ENCODE results near the gene ERF.
A peak's percentile ranks its signal among the peaks of the same experiment; 100 is the strongest.

Gene ERF

DNA sequence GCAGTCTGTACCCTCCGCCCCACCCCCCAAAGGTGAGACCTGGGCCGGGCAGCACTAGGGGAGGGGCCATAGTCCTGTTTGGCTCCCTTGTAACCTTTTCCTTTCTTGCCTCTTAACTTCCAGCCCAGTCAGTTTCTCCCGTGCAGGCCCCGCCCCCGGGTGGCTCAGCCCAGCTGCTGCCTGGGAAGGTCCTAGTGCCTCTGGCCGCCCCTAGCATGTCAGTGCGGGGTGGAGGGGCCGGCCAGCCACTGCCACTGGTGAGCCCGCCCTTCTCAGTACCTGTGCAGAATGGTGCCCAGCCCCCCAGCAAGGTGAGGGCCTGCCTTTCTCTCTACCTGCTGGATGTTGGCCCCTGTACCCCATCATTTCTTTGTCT lies 36.5 kb upstream of the ERF start:
- H2AK5ac ChIP-seq (ENCODE audit: low read depth, low read length) = no peak overlapping the region
- H2BK5ac ChIP-seq (ENCODE audit: low read length) = peak overlapping the region; percentile 24
- peaks cover 82 to 97% of the 10 kb centered on the region in 2 donors for H3K36me3 ChIP-seq (replicated peaks in 1 of 2; ENCODE audit: control insufficient read depth in 2 of 2, insufficient read depth in 2 of 2, low read length in 2 of 2)
- H4K8ac ChIP-seq (ENCODE audit: low read depth, low read length) = peak overlapping the region; percentile 23
- DNase-seq (ENCODE audit: low spot score) = no peak
- no CpG with 5 or more reads among the region's 9 CpGs for WGBS, 2 donors (ENCODE audit: extremely low coverage in 2 of 2, insufficient read length in 2 of 2, insufficient replicate concordance in 1 of 2)
- H3K27me3 ChIP-seq (ENCODE audit: control insufficient read depth in 3 of 3, insufficient read depth in 3 of 3, low read depth in 1 of 3, low read length in 3 of 3) = no peaks in the 10 kb centered on the region
- H3K9me3 ChIP-seq (replicated peaks in 1 of 2; ENCODE audit: control insufficient read depth in 2 of 2, insufficient read depth in 1 of 2, low read depth in 1 of 2, low read length in 2 of 2) = no peaks in the 10 kb centered on the region
- H2BK12ac ChIP-seq (ENCODE audit: low read length) = no peak overlapping the region
- peak overlapping the region; percentile 21 for H3K9ac ChIP-seq (ENCODE audit: low read depth, low read length, poor library complexity)
- no peaks in the 10 kb centered on the region for H3K4me1 ChIP-seq (ENCODE audit: control insufficient read depth in 2 of 2, insufficient read depth in 1 of 2, low read depth in 1 of 2, low read length in 2 of 2)
- no peak overlapping the region for H2BK15ac ChIP-seq (ENCODE audit: low read length)
- no peak overlapping the region for H4K91ac ChIP-seq (ENCODE audit: low read depth, low read length, poor library complexity)
- H3K18ac ChIP-seq (ENCODE audit: low read length) = no peak overlapping the region
- H2AFZ ChIP-seq (ENCODE audit: low read length) = no peak overlapping the region
- H3K4me2 ChIP-seq (ENCODE audit: insufficient read depth, low read length, poor library complexity, severe bottlenecking) = no peak overlapping the region
- H3K23ac ChIP-seq (ENCODE audit: low read depth, low read length, poor library complexity) = no peak overlapping the region
- no peak overlapping the region for H2BK120ac ChIP-seq (ENCODE audit: low read depth, low read length)
- H3K27ac ChIP-seq (replicated peaks; ENCODE audit: low read length) = no peak overlapping the region
- peaks cover 17% of the 10 kb centered on the region for H3K79me1 ChIP-seq (ENCODE audit: low read depth, low read length)
- peak overlapping the region; percentile 21 for H3K14ac ChIP-seq (ENCODE audit: low read length)
- H3K4me3 ChIP-seq (ENCODE audit: low read length in 2 of 2) = no peak overlapping the region
- H3K4ac ChIP-seq (ENCODE audit: low read length) = no peak overlapping the region

DNA sequence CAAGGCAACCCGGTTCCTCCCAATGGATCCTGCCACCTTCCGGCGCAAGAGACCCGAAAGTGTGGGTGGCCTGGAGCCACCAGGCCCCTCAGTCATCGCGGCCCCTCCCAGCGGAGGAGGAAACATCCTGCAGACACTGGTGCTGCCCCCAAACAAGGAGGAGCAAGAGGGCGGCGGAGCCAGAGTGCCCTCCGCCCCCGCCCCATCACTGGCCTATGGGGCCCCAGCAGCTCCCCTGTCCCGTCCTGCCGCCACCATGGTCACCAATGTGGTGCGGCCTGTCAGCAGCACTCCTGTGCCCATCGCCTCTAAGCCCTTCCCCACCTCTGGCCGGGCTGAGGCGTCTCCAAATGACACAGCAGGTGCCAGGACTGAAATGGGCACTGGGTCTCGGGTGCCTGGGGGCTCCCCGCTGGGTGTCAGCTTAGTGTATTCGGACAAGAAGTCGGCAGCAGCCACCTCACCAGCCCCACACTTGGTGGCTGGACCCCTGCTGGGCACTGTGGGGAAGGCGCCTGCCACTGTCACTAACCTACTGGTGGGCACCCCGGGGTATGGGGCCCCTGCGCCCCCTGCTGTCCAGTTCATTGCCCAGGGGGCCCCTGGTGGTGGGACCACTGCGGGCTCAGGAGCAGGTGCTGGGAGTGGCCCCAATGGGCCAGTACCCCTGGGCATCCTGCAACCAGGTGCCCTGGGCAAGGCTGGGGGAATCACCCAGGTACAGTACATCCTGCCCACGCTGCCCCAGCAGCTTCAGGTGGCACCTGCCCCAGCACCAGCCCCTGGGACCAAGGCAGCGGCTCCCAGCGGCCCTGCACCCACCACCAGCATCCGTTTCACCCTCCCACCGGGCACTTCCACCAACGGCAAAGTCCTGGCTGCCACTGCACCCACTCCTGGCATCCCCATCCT lies 35.9 kb upstream of the ERF start:
- H2BK15ac ChIP-seq (ENCODE audit: low read length) = no peak overlapping the region
- H3K36me3 ChIP-seq (replicated peaks in 1 of 2; ENCODE audit: control insufficient read depth in 2 of 2, insufficient read depth in 2 of 2, low read length in 2 of 2) = peaks cover 85 to 98% of the 10 kb centered on the region in 2 donors
- peak overlapping the region; percentile 65 for H3K23ac ChIP-seq (ENCODE audit: low read depth, low read length, poor library complexity)
- H3K18ac ChIP-seq (ENCODE audit: low read length) = no peak overlapping the region
- H3K4ac ChIP-seq (ENCODE audit: low read length) = no peak overlapping the region
- H3K27me3 ChIP-seq (ENCODE audit: control insufficient read depth in 3 of 3, insufficient read depth in 3 of 3, low read depth in 1 of 3, low read length in 3 of 3) = peaks cover 0 to 2% (median 0%) of the 10 kb centered on the region in 3 experiments
- no peak overlapping the region for H3K27ac ChIP-seq (replicated peaks; ENCODE audit: low read length)
- peak overlapping the region; percentile 75 for H2BK5ac ChIP-seq (ENCODE audit: low read length)
- H3K79me1 ChIP-seq (ENCODE audit: low read depth, low read length) = peaks cover 22% of the 10 kb centered on the region
- H3K9ac ChIP-seq (ENCODE audit: low read depth, low read length, poor library complexity) = peak overlapping the region; percentile 44
- H3K9me3 ChIP-seq (replicated peaks in 1 of 2; ENCODE audit: control insufficient read depth in 2 of 2, insufficient read depth in 1 of 2, low read depth in 1 of 2, low read length in 2 of 2) = peaks cover 0 to 2% of the 10 kb centered on the region in 2 donors
- H3K4me1 ChIP-seq (ENCODE audit: control insufficient read depth in 2 of 2, insufficient read depth in 1 of 2, low read depth in 1 of 2, low read length in 2 of 2) = peaks cover 3 to 5% of the 10 kb centered on the region in 2 donors
- no peak overlapping the region for H4K91ac ChIP-seq (ENCODE audit: low read depth, low read length, poor library complexity)
- no peak overlapping the region for H2AK5ac ChIP-seq (ENCODE audit: low read depth, low read length)
- DNase-seq (ENCODE audit: low spot score) = no peak
- peak overlapping the region; percentile 96 for H4K8ac ChIP-seq (ENCODE audit: low read depth, low read length)
- no peak overlapping the region for H2AFZ ChIP-seq (ENCODE audit: low read length)
- WGBS, 2 donors (ENCODE audit: extremely low coverage in 2 of 2, insufficient read length in 2 of 2, insufficient replicate concordance in 1 of 2) = no CpG with 5 or more reads among the region's 31 CpGs
- H3K4me2 ChIP-seq (ENCODE audit: insufficient read depth, low read length, poor library complexity, severe bottlenecking) = no peak overlapping the region
- H2BK12ac ChIP-seq (ENCODE audit: low read length) = no peak overlapping the region
- no peak overlapping the region for H2BK120ac ChIP-seq (ENCODE audit: low read depth, low read length)
- no peak overlapping the region for H3K4me3 ChIP-seq (ENCODE audit: low read length in 2 of 2)
- peak overlapping the region; percentile 21 for H3K14ac ChIP-seq (ENCODE audit: low read length)

DNA sequence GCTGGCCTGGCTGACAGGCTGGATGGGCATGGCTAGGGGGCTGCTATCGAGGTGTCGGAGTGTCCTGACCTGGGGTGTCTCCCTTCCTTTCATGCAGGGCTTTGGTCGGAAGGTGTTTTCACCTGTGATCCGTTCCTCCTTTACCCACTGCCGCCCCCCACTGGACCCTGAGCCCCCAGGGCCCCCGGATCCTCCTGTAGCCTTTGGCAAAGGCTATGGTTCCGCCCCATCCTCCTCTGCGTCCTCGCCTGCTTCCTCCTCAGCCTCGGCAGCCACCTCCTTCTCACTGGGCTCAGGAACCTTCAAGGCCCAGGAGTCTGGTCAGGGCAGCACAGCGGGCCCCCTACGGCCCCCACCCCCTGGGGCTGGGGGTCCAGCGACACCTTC lies 35.2 kb upstream of the ERF start:
- Histone ChIP-seq H3K14ac (ENCODE audit: low read length) (no peak overlapping the region), H4K8ac (ENCODE audit: low read depth, low read length) (no peak overlapping the region), H3K23ac (ENCODE audit: low read depth, low read length, poor library complexity) (peak overlapping the region; percentile 93), H3K4ac (ENCODE audit: low read length) (no peak overlapping the region), H2BK15ac (ENCODE audit: low read length) (no peak overlapping the region), H3K18ac (ENCODE audit: low read length) (no peak overlapping the region), H3K27me3 (ENCODE audit: control insufficient read depth in 3 of 3, insufficient read depth in 3 of 3, low read depth in 1 of 3, low read length in 3 of 3) (peaks cover 0 to 2% (median 0%) of the 10 kb centered on the region in 3 experiments), H3K27ac (replicated peaks; ENCODE audit: low read length) (no peak overlapping the region), H3K36me3 (replicated peaks in 1 of 2; ENCODE audit: control insufficient read depth in 2 of 2, insufficient read depth in 2 of 2, low read length in 2 of 2) (peaks cover 82 to 95% of the 10 kb centered on the region in 2 donors), H2BK120ac (ENCODE audit: low read depth, low read length) (no peak overlapping the region), H3K9ac (ENCODE audit: low read depth, low read length, poor library complexity) (peak overlapping the region; percentile 44), H3K4me3 (ENCODE audit: low read length in 2 of 2) (no peak overlapping the region), H4K91ac (ENCODE audit: low read depth, low read length, poor library complexity) (no peak overlapping the region), H2AK5ac (ENCODE audit: low read depth, low read length) (no peak overlapping the region), H3K4me1 (ENCODE audit: control insufficient read depth in 2 of 2, insufficient read depth in 1 of 2, low read depth in 1 of 2, low read length in 2 of 2) (peaks cover 10 to 11% of the 10 kb centered on the region in 2 donors), H2BK5ac (ENCODE audit: low read length) (peak overlapping the region; percentile 75), H2BK12ac (ENCODE audit: low read length) (no peak overlapping the region), H3K9me3 (replicated peaks in 1 of 2; ENCODE audit: control insufficient read depth in 2 of 2, insufficient read depth in 1 of 2, low read depth in 1 of 2, low read length in 2 of 2) (peaks cover 0 to 2% of the 10 kb centered on the region in 2 donors), H3K4me2 (ENCODE audit: insufficient read depth, low read length, poor library complexity, severe bottlenecking) (no peak overlapping the region), H3K79me1 (ENCODE audit: low read depth, low read length) (peaks cover 25% of the 10 kb centered on the region), H2AFZ (ENCODE audit: low read length) (no peak overlapping the region)
- no CpG with 5 or more reads among the region's 13 CpGs for WGBS, 2 donors (ENCODE audit: extremely low coverage in 2 of 2, insufficient read length in 2 of 2, insufficient replicate concordance in 1 of 2)
- DNase-seq (ENCODE audit: low spot score) = no peak

DNA sequence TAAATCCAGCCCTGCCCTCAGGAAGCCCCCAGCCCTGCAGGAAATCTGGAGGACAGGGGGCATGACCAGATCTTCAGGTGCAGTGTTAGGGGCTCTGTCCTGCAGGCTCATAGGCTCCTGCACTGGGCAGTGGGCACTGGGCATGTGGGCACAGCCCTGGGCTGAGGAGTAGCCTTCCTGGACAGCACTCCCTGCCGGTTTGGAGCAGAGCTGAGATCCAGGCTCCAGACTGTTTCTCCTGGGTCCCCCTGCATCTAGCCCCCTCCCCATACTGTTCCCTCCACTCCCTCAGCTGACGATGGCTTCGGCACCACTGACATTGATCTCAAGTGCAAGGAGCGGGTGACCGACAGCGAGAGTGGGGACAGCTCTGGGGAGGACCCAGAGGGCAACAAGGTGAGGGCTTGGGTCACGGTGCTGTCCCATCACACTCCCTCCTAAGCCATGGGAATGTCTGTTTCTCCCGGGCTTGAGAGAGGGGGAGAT lies 34.7 kb upstream of the ERF start:
- Histone ChIP-seq H4K91ac (ENCODE audit: low read depth, low read length, poor library complexity) (no peak overlapping the region), H3K18ac (ENCODE audit: low read length) (no peak overlapping the region), H3K27ac (replicated peaks; ENCODE audit: low read length) (no peak overlapping the region), H3K23ac (ENCODE audit: low read depth, low read length, poor library complexity) (peak overlapping the region; percentile 93), H2AK5ac (ENCODE audit: low read depth, low read length) (no peak overlapping the region), H4K8ac (ENCODE audit: low read depth, low read length) (no peak overlapping the region), H3K36me3 (replicated peaks in 1 of 2; ENCODE audit: control insufficient read depth in 2 of 2, insufficient read depth in 2 of 2, low read length in 2 of 2) (peaks cover 80 to 92% of the 10 kb centered on the region in 2 donors), H3K9me3 (replicated peaks in 1 of 2; ENCODE audit: control insufficient read depth in 2 of 2, insufficient read depth in 1 of 2, low read depth in 1 of 2, low read length in 2 of 2) (peaks cover 0 to 2% of the 10 kb centered on the region in 2 donors), H3K9ac (ENCODE audit: low read depth, low read length, poor library complexity) (peak overlapping the region; percentile 44), H3K4me3 (ENCODE audit: low read length in 2 of 2) (no peak overlapping the region), H2BK120ac (ENCODE audit: low read depth, low read length) (no peak overlapping the region), H3K27me3 (ENCODE audit: control insufficient read depth in 3 of 3, insufficient read depth in 3 of 3, low read depth in 1 of 3, low read length in 3 of 3) (peaks cover 0 to 2% (median 0%) of the 10 kb centered on the region in 3 experiments), H3K14ac (ENCODE audit: low read length) (no peak overlapping the region), H2BK5ac (ENCODE audit: low read length) (peak overlapping the region; percentile 75), H2BK15ac (ENCODE audit: low read length) (no peak overlapping the region), H3K4me1 (ENCODE audit: control insufficient read depth in 2 of 2, insufficient read depth in 1 of 2, low read depth in 1 of 2, low read length in 2 of 2) (peaks cover 14% of the 10 kb centered on the region in 2 donors), H3K4ac (ENCODE audit: low read length) (no peak overlapping the region), H3K79me1 (ENCODE audit: low read depth, low read length) (peaks cover 30% of the 10 kb centered on the region), H3K4me2 (ENCODE audit: insufficient read depth, low read length, poor library complexity, severe bottlenecking) (no peak overlapping the region), H2BK12ac (ENCODE audit: low read length) (no peak overlapping the region), H2AFZ (ENCODE audit: low read length) (no peak overlapping the region)
- DNase-seq (ENCODE audit: low spot score) = no peak
- WGBS, 2 donors (ENCODE audit: extremely low coverage in 2 of 2, insufficient read length in 2 of 2, insufficient replicate concordance in 1 of 2) = no CpG with 5 or more reads among the region's 8 CpGs

Data from neuronal stem cell (in vitro differentiated cells).